Neural cell (in vitro differentiated cells): ENCODE data around the gene DSCAML1. TPM values are rescaled to one million over a fixed set of nuclear protein-coding genes. Genes with fewer than 3 reads are reported as not detected.

Experiments
- H2AFZ ChIP-seq: fragments of 200-600, 300-800 bp; sonication (generic), shearing (Covaris generic); 2 replicates; pipeline ENCODE4 v1.6.0; 2014; ENCODE audit warnings: low read depth, mild to moderate bottlenecking, antibody characterized with exemption, low read length, moderate library complexity
- H3F3A ChIP-seq: fragments of 200-600 bp; shearing (Covaris generic); 2 replicates; pipeline ENCODE4 v1.6.1; 2016; ENCODE audit warnings: mild to moderate bottlenecking, moderate library complexity, mixed read lengths, antibody characterized with exemption, low read length; ENCODE audit not compliant: insufficient read depth, poor library complexity, severe bottlenecking
- H3K27ac ChIP-seq: fragments of 200-600, 300-800 bp; sonication (generic), shearing (Covaris generic); 2 replicates; pipeline ENCODE4 v1.5.1; 2014; ENCODE audit warnings: mild to moderate bottlenecking, low read length, moderate library complexity
- H3K27me3 ChIP-seq: fragments of 300-800, 200-600 bp; sonication (generic), shearing (Covaris generic); 2 replicates; pipeline ENCODE4 v1.6.0; 2014; ENCODE audit warnings: mild to moderate bottlenecking, low read depth, low read length, moderate library complexity; ENCODE audit not compliant: insufficient read depth
- H3K36me3 ChIP-seq: fragments of 300-800, 200-600 bp; sonication (generic), shearing (Covaris generic); 2 replicates; pipeline ENCODE4 v1.5.1; 2014; ENCODE audit warnings: mild to moderate bottlenecking, antibody characterized with exemption, low read length, moderate library complexity; ENCODE audit not compliant: insufficient read depth
- H3K4me2 ChIP-seq: fragments of 300-800, 200-600 bp; sonication (generic), shearing (Covaris generic); 2 replicates; pipeline ENCODE4 v1.6.0; 2014; ENCODE audit warnings: mild to moderate bottlenecking, low read length
- H3K4me3 ChIP-seq: fragments of 300-800, 200-600 bp; sonication (generic), shearing (Covaris generic); 2 replicates; pipeline ENCODE4 v1.5.1; 2014; ENCODE audit warnings: mild to moderate bottlenecking, low read length, moderate library complexity
- H3K79me2 ChIP-seq: fragments of 200-600 bp; shearing (Covaris generic); replicated peaks from 2 replicates; pipeline ENCODE4 v1.6.0; 2014; ENCODE audit warnings: mild to moderate bottlenecking, low read length, moderate library complexity; ENCODE audit not compliant: insufficient read depth
- H3K9ac ChIP-seq: fragments of 300-800, 200-600 bp; sonication (generic), shearing (Covaris generic); 2 replicates; pipeline ENCODE4 v1.6.1; 2016; ENCODE audit warnings: mild to moderate bottlenecking, low read length, mixed read lengths
- H3K9me2 ChIP-seq: fragments of 200-600 bp; shearing (Covaris generic); 2 replicates; pipeline ENCODE4 v1.6.1; 2016; ENCODE audit warnings: mild to moderate bottlenecking, low read length, mixed read lengths; ENCODE audit not compliant: insufficient read depth
- H3K9me3 ChIP-seq: fragments of 200-600, 300-800 bp; sonication (generic), shearing (Covaris generic); 2 replicates; pipeline ENCODE4 v1.6.1; 2016; ENCODE audit warnings: mild to moderate bottlenecking, mixed run types, low read length, moderate library complexity, mixed read lengths
- H4K20me1 ChIP-seq: fragments of 200-600 bp; shearing (Covaris generic); 2 replicates; pipeline ENCODE4 v1.6.1; 2016; ENCODE audit warnings: mild to moderate bottlenecking, mixed run types; ENCODE audit not compliant: insufficient read depth
- EP300 ChIP-seq: fragments of 450-650 bp; conservative IDR thresholded peaks from 2 replicates; pipeline ENCODE4 v1.6.1; 2014; ENCODE audit warnings: antibody characterized with exemption, mild to moderate bottlenecking, moderate library complexity; ENCODE audit not compliant: poor library complexity, severe bottlenecking
- EZH2 ChIP-seq: fragments of 200-600, 300-800 bp; shearing (Covaris generic), sonication (generic); IDR thresholded peaks from 2 replicates; pipeline ENCODE4 v1.6.1; 2014; ENCODE audit warnings: antibody characterized with exemption, low read length, borderline replicate concordance, mild to moderate bottlenecking; ENCODE audit not compliant: insufficient read depth, poor library complexity, severe bottlenecking
- MXI1 ChIP-seq: fragments of 450-650 bp; conservative IDR thresholded peaks from 2 replicates; pipeline ENCODE4 v1.6.1; 2014; ENCODE audit warnings: antibody characterized with exemption, mild to moderate bottlenecking; ENCODE audit not compliant: poor library complexity, severe bottlenecking
- POLR2AphosphoS5 ChIP-seq: IDR thresholded peaks from 2 replicates; pipeline ENCODE4 v1.6.1; 2012
- RAD21 ChIP-seq: fragments of 450-650 bp; conservative IDR thresholded peaks from 2 replicates; pipeline ENCODE4 v1.6.1; 2014; ENCODE audit warnings: antibody characterized with exemption, mild to moderate bottlenecking, moderate library complexity
- SMC3 ChIP-seq: fragments of 450-650 bp; conservative IDR thresholded peaks from 2 replicates; pipeline ENCODE4 v1.6.1; 2014; ENCODE audit warnings: antibody characterized with exemption, mild to moderate bottlenecking, moderate library complexity; ENCODE audit not compliant: poor library complexity
- TAF1 ChIP-seq: IDR thresholded peaks from 2 replicates; pipeline ENCODE4 v1.6.1; 2012; ENCODE audit warnings: low read depth
- polyA plus RNA-seq: library from polyadenylated mRNA; depleted of rRNA; stranded (reverse); fragments of >200 nt; gene quantifications from 2 replicates; pipeline ENCODE4 v1.2.3, GENCODE V29; 2014
- TF ChIP-seq, protein P1 (sequence below): IDR thresholded peaks from 2 replicates; pipeline ENCODE4 v1.6.1; 2012; ENCODE audit warnings: borderline replicate concordance
- TF ChIP-seq, protein P2 (sequence below): fragments of 450-650 bp; IDR thresholded peaks from 2 replicates; pipeline ENCODE4 v1.5.1; 2014; ENCODE audit warnings: antibody characterized with exemption, mild to moderate bottlenecking, moderate library complexity; ENCODE audit not compliant: poor library complexity, severe bottlenecking

Gene DSCAML1
- polyA plus RNA-seq, 1 donor from 2014 or later: 1.3 TPM

DNA sequence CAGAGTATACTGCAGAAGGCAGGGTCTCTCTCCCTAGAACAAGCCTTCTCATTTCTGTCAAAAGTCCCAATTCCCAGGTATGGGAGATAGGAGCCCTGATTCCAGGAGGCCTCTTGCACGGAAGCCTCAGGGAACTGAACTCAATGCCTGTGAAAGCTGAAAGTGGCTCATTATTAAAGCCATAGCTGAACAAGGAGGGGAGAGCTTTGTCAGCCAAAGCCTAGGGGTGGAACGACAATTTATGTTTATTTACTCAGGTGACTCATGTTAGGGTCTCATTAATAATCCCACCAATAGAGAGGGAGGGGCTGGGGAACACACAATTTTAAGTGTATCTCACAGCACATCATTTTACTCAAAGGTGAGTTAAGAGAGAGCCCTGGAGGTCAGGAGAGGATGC is 44.9 kb downstream of the DSCAML1 start:
- TF ChIP-seq EZH2: no peak
- TF ChIP-seq POLR2AphosphoS5: no peak
- TF ChIP-seq EP300: no peak
- TF ChIP-seq, protein P1, sequence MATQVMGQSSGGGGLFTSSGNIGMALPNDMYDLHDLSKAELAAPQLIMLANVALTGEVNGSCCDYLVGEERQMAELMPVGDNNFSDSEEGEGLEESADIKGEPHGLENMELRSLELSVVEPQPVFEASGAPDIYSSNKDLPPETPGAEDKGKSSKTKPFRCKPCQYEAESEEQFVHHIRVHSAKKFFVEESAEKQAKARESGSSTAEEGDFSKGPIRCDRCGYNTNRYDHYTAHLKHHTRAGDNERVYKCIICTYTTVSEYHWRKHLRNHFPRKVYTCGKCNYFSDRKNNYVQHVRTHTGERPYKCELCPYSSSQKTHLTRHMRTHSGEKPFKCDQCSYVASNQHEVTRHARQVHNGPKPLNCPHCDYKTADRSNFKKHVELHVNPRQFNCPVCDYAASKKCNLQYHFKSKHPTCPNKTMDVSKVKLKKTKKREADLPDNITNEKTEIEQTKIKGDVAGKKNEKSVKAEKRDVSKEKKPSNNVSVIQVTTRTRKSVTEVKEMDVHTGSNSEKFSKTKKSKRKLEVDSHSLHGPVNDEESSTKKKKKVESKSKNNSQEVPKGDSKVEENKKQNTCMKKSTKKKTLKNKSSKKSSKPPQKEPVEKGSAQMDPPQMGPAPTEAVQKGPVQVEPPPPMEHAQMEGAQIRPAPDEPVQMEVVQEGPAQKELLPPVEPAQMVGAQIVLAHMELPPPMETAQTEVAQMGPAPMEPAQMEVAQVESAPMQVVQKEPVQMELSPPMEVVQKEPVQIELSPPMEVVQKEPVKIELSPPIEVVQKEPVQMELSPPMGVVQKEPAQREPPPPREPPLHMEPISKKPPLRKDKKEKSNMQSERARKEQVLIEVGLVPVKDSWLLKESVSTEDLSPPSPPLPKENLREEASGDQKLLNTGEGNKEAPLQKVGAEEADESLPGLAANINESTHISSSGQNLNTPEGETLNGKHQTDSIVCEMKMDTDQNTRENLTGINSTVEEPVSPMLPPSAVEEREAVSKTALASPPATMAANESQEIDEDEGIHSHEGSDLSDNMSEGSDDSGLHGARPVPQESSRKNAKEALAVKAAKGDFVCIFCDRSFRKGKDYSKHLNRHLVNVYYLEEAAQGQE: no peak
- TF ChIP-seq, protein P2, sequence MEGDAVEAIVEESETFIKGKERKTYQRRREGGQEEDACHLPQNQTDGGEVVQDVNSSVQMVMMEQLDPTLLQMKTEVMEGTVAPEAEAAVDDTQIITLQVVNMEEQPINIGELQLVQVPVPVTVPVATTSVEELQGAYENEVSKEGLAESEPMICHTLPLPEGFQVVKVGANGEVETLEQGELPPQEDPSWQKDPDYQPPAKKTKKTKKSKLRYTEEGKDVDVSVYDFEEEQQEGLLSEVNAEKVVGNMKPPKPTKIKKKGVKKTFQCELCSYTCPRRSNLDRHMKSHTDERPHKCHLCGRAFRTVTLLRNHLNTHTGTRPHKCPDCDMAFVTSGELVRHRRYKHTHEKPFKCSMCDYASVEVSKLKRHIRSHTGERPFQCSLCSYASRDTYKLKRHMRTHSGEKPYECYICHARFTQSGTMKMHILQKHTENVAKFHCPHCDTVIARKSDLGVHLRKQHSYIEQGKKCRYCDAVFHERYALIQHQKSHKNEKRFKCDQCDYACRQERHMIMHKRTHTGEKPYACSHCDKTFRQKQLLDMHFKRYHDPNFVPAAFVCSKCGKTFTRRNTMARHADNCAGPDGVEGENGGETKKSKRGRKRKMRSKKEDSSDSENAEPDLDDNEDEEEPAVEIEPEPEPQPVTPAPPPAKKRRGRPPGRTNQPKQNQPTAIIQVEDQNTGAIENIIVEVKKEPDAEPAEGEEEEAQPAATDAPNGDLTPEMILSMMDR: no peak
- TF ChIP-seq MXI1: no peak
- no peaks in the 10 kb centered on the region for H3K79me2 ChIP-seq
- H2AFZ ChIP-seq: no peak overlapping the region
- no peaks in the 10 kb centered on the region for H3K9me3 ChIP-seq
- peak overlapping the region; percentile 47 for H3K9ac ChIP-seq
- H3K9me2 ChIP-seq: no peaks in the 10 kb centered on the region
- peak overlapping the region; percentile 43 for H3K4me3 ChIP-seq
- no peaks in the 10 kb centered on the region for H4K20me1 ChIP-seq
- H3K4me2 ChIP-seq: peak overlapping the region; percentile 13
- H3F3A ChIP-seq: no peaks in the 10 kb centered on the region
- no peaks in the 10 kb centered on the region for H3K27me3 ChIP-seq
- H3K36me3 ChIP-seq: no peaks in the 10 kb centered on the region
- peak overlapping the region; percentile 80 for H3K27ac ChIP-seq

DNA sequence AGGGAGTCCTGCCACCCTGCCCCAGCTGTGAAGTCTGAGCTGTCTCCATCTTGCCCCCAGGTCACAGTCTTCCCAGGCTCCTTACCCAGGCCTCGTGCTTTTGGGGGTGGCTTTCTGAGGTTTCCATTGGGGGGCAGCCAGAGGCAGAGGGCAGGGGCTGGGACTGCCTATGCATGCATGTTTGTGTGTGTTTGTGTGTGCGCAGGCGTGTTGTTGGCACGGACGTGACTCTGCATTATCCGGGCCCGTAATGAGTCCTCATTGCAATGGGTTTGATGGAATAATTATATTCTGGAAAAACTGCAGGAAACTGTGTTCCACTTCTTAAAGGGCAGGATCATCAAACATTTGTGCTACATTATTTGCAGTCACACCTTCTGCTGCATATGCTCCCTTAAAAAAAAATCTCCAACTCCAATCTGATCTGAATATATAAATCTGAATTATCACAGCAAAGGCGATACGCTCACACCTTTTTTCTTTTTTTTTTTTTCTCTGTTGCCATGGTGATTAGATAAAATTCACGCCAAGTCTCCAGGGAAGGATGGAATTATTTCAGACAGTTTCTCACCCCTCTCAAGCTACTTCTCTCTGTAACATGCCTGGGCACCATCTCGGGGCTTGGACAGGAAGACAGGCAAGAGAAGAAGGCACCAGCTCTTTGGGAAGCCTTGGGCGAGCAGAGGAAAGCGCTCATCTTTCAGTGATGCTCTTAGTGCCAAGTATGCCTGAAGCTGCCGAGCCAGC is 45.9 kb downstream of the DSCAML1 start:
- peak overlapping the region; percentile 43 for H3K4me3 ChIP-seq

More for the DNA sequence above, 45.9 kb downstream of the DSCAML1 start:
- no peaks in the 10 kb centered on the region for H3F3A ChIP-seq
- no peaks in the 10 kb centered on the region for H3K9me2 ChIP-seq
- no peaks in the 10 kb centered on the region for H3K9me3 ChIP-seq
- H3K4me2 ChIP-seq: peak overlapping the region; percentile 30
- H3K27me3 ChIP-seq: no peaks in the 10 kb centered on the region
- H3K36me3 ChIP-seq: no peaks in the 10 kb centered on the region
- no peaks in the 10 kb centered on the region for H4K20me1 ChIP-seq
- H3K9ac ChIP-seq: peak overlapping the region; percentile 47
- no peak overlapping the region for H2AFZ ChIP-seq
- H3K79me2 ChIP-seq: no peaks in the 10 kb centered on the region
- peak overlapping the region; percentile 80 for H3K27ac ChIP-seq
- TF ChIP-seq, protein P2: no peak
- TF ChIP-seq EP300 (peak; percentile 33), TAF1 (no peak), RAD21 (peak; percentile 25), SMC3 (no peak), EZH2 (no peak), MXI1 (no peak)
